ENCODE data around the gene TCAF1. TPM values are rescaled to one million over a fixed set of nuclear protein-coding genes. Genes with fewer than 3 reads are reported as not detected.

Gene TCAF1
- polyA plus RNA-seq, 1 donor from 2014 or later, result 172 TPM

- H3K4me3 ChIP-seq (ENCODE audit: low read length), result no peak overlapping the region
- H3K4me2 ChIP-seq (ENCODE audit: low read length), result no peak overlapping the region
- TF ChIP-seq EP300 (conservative IDR thresholded peaks at IDR 0.05; ENCODE audit: poor library complexity, severe bottlenecking) (no peak), CTCF (IDR thresholded peaks at IDR 0.05; ENCODE audit: poor library complexity, severe bottlenecking) (no peak), EZH2 (IDR thresholded peaks at IDR 0.05; ENCODE audit: borderline replicate concordance, insufficient read depth, low read length, poor library complexity, severe bottlenecking) (no peak), RAD21 (conservative IDR thresholded peaks at IDR 0.05) (no peak), SMC3 (conservative IDR thresholded peaks at IDR 0.05; ENCODE audit: poor library complexity) (no peak)
- peaks cover 52% of the 10 kb centered on the region for H3K79me2 ChIP-seq (replicated peaks; ENCODE audit: insufficient read depth, low read length)
- no peak overlapping the region for H2AFZ ChIP-seq (ENCODE audit: low read depth, low read length)
- H3K27me3 ChIP-seq (ENCODE audit: insufficient read depth, low read depth, low read length), result no peaks in the 10 kb centered on the region
- H3K9me3 ChIP-seq (ENCODE audit: low read length), result no peaks in the 10 kb centered on the region
- H3K9me2 ChIP-seq (ENCODE audit: insufficient read depth, low read length), result no peaks in the 10 kb centered on the region
- H4K20me1 ChIP-seq (ENCODE audit: insufficient read depth), result no peaks in the 10 kb centered on the region
- no peaks in the 10 kb centered on the region for H3F3A ChIP-seq (ENCODE audit: insufficient read depth, low read length, poor library complexity, severe bottlenecking)
- H3K9ac ChIP-seq (ENCODE audit: low read length), result no peak overlapping the region
- H3K36me3 ChIP-seq (ENCODE audit: insufficient read depth, low read length), result no peaks in the 10 kb centered on the region
- no peak overlapping the region for H3K27ac ChIP-seq (ENCODE audit: low read length)
Measured at GRCh38 chr7:143891457-143891856, 10.5 kb downstream of the TCAF1 start.

- H2AFZ ChIP-seq (ENCODE audit: low read depth, low read length), result no peak overlapping the region
- H4K20me1 ChIP-seq (ENCODE audit: insufficient read depth), result no peaks in the 10 kb centered on the region
- no peak overlapping the region for H3K4me2 ChIP-seq (ENCODE audit: low read length)
- H3K79me2 ChIP-seq (replicated peaks; ENCODE audit: insufficient read depth, low read length), result peaks cover 51% of the 10 kb centered on the region
- H3K9ac ChIP-seq (ENCODE audit: low read length), result no peak overlapping the region
- H3F3A ChIP-seq (ENCODE audit: insufficient read depth, low read length, poor library complexity, severe bottlenecking), result no peaks in the 10 kb centered on the region
- H3K27me3 ChIP-seq (ENCODE audit: insufficient read depth, low read depth, low read length), result no peaks in the 10 kb centered on the region
- no peaks in the 10 kb centered on the region for H3K36me3 ChIP-seq (ENCODE audit: insufficient read depth, low read length)
- H3K9me2 ChIP-seq (ENCODE audit: insufficient read depth, low read length), result no peaks in the 10 kb centered on the region
- H3K4me3 ChIP-seq (ENCODE audit: low read length), result no peak overlapping the region
- no peak overlapping the region for H3K27ac ChIP-seq (ENCODE audit: low read length)
- TF ChIP-seq RAD21 (conservative IDR thresholded peaks at IDR 0.05), result no peak
- no peak for TF ChIP-seq CTCF (IDR thresholded peaks at IDR 0.05; ENCODE audit: poor library complexity, severe bottlenecking)
- TF ChIP-seq EZH2 (IDR thresholded peaks at IDR 0.05; ENCODE audit: borderline replicate concordance, insufficient read depth, low read length, poor library complexity, severe bottlenecking), result no peak
- TF ChIP-seq SMC3 (conservative IDR thresholded peaks at IDR 0.05; ENCODE audit: poor library complexity), result no peak
- no peak for TF ChIP-seq REST (IDR thresholded peaks at IDR 0.05; ENCODE audit: borderline replicate concordance)
- TF ChIP-seq TAF1 (IDR thresholded peaks at IDR 0.05; ENCODE audit: low read depth), result no peak
- no peak for TF ChIP-seq POLR2AphosphoS5 (IDR thresholded peaks at IDR 0.05)
- no peak for TF ChIP-seq EP300 (conservative IDR thresholded peaks at IDR 0.05; ENCODE audit: poor library complexity, severe bottlenecking)
- TF ChIP-seq MXI1 (conservative IDR thresholded peaks at IDR 0.05; ENCODE audit: poor library complexity, severe bottlenecking), result no peak
- no peaks in the 10 kb centered on the region for H3K9me3 ChIP-seq (ENCODE audit: low read length)
Measured at GRCh38 chr7:143890558-143890957, 11.4 kb downstream of the TCAF1 start.

Data from neural cell (in vitro differentiated cells).